Measurements from ENCODE around the gene SNTG2. TPM values are rescaled to one million over a fixed set of nuclear protein-coding genes. Genes with fewer than 3 reads are reported as not detected.

SNTG2 gene
- total RNA-seq, 2 donors from 2014 or later: 2.4 TPM; not detected in 1

- no peak for TF ChIP-seq CTCF (IDR thresholded peaks at IDR 0.05)
- H3K36me3 ChIP-seq: no peaks in the 10 kb centered on the region
- H3K4me3 ChIP-seq: no peak overlapping the region
- peaks cover 0 to 12% of the 10 kb centered on the region in 2 donors for H3K4me1 ChIP-seq
- DNase-seq (ENCODE audit: low spot score): no peak
- H3K27ac ChIP-seq: no peak overlapping the region
- no peaks in the 10 kb centered on the region for H3K9me3 ChIP-seq
- no peaks in the 10 kb centered on the region for H3K27me3 ChIP-seq
These were observed 64.2 kb downstream of the SNTG2 start for GRCh38 chr2:1014802-1015201.

- Histone ChIP-seq H3K4me1 (no peaks in the 10 kb centered on the region), H3K9me3 (no peaks in the 10 kb centered on the region), H3K27ac (no peak overlapping the region), H3K4me3 (no peak overlapping the region), H3K27me3 (no peaks in the 10 kb centered on the region), H3K36me3 (no peaks in the 10 kb centered on the region)
- TF ChIP-seq CTCF (IDR thresholded peaks at IDR 0.05): no peak
- DNase-seq (ENCODE audit: low spot score): no peak
These were observed 65.9 kb downstream of the SNTG2 start for GRCh38 chr2:1016500-1016899.

GRCh38 chr2:1017827-1018226, 67.2 kb downstream of the SNTG2 start:
- Histone ChIP-seq H3K27me3 (no peaks in the 10 kb centered on the region), H3K9me3 (no peaks in the 10 kb centered on the region), H3K4me3 (no peak overlapping the region), H3K4me1 (no peaks in the 10 kb centered on the region), H3K36me3 (no peaks in the 10 kb centered on the region), H3K27ac (no peak overlapping the region)
- no peak for TF ChIP-seq CTCF (IDR thresholded peaks at IDR 0.05)
- DNase-seq (ENCODE audit: low spot score): no peak

GRCh38 chr2:1020206-1020605, 69.6 kb downstream of the SNTG2 start:
- no peak for DNase-seq (ENCODE audit: low spot score)
- no peaks in the 10 kb centered on the region for H3K4me1 ChIP-seq
- no peak overlapping the region for H3K27ac ChIP-seq
- H3K36me3 ChIP-seq: no peaks in the 10 kb centered on the region
- no peaks in the 10 kb centered on the region for H3K27me3 ChIP-seq
- no peak for TF ChIP-seq CTCF (IDR thresholded peaks at IDR 0.05)
- H3K4me3 ChIP-seq: no peak overlapping the region
- no peaks in the 10 kb centered on the region for H3K9me3 ChIP-seq

GRCh38 chr2:1022178-1022577, 71.5 kb downstream of the SNTG2 start:
- Histone ChIP-seq H3K4me1 (no peaks in the 10 kb centered on the region), H3K27me3 (no peaks in the 10 kb centered on the region), H3K36me3 (no peaks in the 10 kb centered on the region), H3K27ac (no peak overlapping the region), H3K9me3 (no peaks in the 10 kb centered on the region), H3K4me3 (no peak overlapping the region)
- no peak for DNase-seq (ENCODE audit: low spot score)
- no peak for TF ChIP-seq CTCF (IDR thresholded peaks at IDR 0.05)

- Histone ChIP-seq H3K36me3 (no peaks in the 10 kb centered on the region), H3K4me3 (no peak overlapping the region), H3K9me3 (no peaks in the 10 kb centered on the region), H3K27ac (no peak overlapping the region), H3K4me1 (no peaks in the 10 kb centered on the region), H3K27me3 (no peaks in the 10 kb centered on the region)
- TF ChIP-seq CTCF (IDR thresholded peaks at IDR 0.05): no peak
- DNase-seq (ENCODE audit: low spot score): no peak
These were observed 74.3 kb downstream of the SNTG2 start for GRCh38 chr2:1024981-1025380.
